NCI-H2107 (cell line): ENCODE results near the gene IQSEC3.

Experiments
- DNase-seq: peaks from one replicate; lab custom pipeline; 2025; lab: John Stamatoyannopoulos, UW

Gene IQSEC3

GRCh38 chr12:78981-79380 is 12.4 kb downstream of the IQSEC3 start:
- DNase-seq, result no peak

DNA sequence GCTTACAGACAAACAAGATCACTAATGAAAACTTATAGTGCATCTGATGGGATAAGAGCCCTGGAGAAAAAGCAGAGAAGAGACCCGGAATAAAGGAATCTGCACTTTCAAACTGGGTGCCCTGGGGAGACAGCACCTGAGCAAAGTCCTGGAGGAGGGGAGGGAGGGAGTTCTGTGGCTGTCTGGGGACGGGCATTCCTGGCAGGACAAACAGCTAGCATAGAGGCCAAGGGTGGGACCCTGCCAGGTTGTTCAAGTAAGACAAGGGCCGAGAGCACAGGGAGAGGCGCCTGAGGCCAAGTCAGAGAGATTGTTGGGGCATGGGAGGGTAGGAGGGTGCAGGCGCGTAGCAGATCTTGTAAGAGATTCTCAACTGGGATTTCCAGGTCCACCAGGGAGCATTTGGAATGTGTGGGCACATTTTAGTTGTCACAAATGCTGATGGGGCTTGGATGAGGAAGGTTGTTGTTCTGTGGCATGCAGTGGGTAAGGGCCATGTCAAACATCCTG is 14.2 kb downstream of the IQSEC3 start:
- DNase-seq, result no peak

DNA sequence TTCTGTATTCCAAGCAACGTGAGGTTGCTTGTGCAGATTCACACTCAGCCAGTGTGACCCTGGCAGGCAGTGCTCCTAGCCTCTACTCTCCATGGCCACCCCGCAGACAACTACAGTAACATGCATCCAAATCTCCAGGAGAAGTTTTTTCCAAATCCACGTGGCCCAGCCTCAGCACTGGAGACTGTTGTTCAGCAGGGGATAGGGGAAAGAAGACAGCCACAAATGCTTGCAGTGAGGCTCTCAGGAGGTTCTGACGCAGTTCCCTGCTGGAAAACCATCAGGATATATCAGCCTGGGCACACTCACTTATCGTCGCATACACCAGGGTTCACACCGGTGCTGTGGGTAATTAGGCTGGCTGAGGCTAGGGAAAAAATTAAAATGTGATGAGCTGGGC is 16.2 kb downstream of the IQSEC3 start:
- DNase-seq, result no peak

DNA sequence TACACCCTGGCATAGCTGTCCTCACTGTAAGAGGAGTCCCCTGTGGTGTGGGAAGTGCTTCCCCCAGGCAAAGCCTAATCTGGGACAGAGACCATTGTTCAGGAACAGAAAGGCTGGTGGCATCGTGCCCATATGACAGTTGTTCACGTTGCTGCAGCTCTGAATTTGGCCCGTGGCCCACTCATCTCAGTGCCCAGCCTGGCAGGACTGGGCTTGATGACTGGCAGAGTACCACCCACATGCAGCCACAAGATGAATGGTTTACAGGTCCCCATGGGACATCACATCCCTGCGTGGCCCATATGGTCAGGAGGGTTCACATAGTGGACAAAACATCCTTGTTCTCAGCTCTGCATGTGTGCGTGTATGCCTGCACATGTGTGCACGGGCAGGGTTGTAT is 17.5 kb downstream of the IQSEC3 start:
- DNase-seq, result peak; percentile 64

GRCh38 chr12:85191-85666 is 18.7 kb downstream of the IQSEC3 start:
- no peak for DNase-seq

- no peak for DNase-seq
These were observed 20.7 kb downstream of the IQSEC3 start for GRCh38 chr12:87315-87714.

DNA sequence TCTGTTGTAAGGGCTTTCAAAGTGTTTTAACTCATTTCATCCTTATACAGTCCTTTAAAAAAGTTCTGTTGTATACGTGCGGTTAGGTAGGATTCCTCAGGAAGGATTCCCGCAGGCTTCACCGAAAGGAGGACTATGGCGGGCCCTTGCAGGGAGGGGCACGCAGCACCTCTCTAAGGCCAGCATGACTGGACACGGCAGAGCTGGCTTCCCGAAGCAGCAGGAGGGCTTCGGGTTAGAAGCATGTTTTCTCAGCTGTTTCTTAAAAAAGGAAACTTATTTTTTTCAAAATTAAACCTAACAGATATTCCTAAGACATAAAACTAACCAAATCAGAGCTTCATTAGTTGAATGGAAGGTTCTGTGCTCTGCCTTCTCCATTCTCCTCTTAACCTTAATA is 21.3 kb downstream of the IQSEC3 start:
- no peak for DNase-seq

DNA sequence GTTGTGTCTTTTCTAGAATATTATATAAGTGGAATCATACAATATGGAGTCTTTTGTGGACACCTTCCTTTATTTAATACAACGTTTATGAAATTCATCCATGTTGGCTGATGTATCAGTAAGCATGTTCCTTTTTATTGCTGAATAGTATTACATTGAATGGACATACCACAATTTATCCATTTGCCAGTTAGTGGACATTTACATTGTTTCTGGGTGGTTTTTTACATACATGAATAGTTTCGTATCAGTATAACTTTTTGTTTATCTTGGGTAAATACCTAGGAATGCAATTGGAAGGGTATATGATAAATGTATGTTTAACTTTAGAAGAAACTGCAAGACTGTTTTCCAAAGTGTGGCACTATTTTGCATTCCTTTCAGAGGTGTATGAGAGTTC is 23.1 kb downstream of the IQSEC3 start:
- no peak for DNase-seq

- DNase-seq, result no peak
These were observed 24.6 kb downstream of the IQSEC3 start for GRCh38 chr12:91213-91612.

GRCh38 chr12:93266-94005 is 26.9 kb downstream of the IQSEC3 start:
- DNase-seq, result no peak

- no peak for DNase-seq
These were observed 30.0 kb downstream of the IQSEC3 start for GRCh38 chr12:96543-96942.

DNA sequence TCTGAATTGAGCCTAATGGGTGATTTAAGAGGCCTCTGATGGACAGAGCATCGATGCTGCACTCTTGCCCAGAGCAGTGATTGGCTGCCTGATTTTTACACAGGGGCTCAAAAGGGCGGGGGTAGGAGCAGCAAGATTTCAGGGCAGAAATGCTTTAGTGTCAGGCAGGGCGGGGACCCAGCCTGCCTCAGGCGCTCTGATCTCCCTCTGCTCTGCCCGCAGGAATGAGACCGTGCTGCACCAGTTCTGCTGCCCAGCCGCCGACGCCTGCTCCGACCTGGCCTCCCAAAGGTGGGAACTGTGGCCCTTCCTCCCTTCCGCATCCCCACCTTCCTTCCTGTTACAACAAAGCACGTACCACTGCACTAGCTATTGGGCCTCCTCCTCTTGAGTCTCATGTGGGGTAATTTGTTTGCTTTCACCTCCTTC is 32.4 kb downstream of the IQSEC3 start:
- DNase-seq, result no peak

GRCh38 chr12:99605-100004 is 33.0 kb downstream of the IQSEC3 start:
- DNase-seq, result peak; percentile 53

- DNase-seq, result no peak
These were observed 35.7 kb downstream of the IQSEC3 start for GRCh38 chr12:101969-102878.

GRCh38 chr12:102879-103168 is 36.3 kb downstream of the IQSEC3 start:
- DNase-seq, result no peak

DNA sequence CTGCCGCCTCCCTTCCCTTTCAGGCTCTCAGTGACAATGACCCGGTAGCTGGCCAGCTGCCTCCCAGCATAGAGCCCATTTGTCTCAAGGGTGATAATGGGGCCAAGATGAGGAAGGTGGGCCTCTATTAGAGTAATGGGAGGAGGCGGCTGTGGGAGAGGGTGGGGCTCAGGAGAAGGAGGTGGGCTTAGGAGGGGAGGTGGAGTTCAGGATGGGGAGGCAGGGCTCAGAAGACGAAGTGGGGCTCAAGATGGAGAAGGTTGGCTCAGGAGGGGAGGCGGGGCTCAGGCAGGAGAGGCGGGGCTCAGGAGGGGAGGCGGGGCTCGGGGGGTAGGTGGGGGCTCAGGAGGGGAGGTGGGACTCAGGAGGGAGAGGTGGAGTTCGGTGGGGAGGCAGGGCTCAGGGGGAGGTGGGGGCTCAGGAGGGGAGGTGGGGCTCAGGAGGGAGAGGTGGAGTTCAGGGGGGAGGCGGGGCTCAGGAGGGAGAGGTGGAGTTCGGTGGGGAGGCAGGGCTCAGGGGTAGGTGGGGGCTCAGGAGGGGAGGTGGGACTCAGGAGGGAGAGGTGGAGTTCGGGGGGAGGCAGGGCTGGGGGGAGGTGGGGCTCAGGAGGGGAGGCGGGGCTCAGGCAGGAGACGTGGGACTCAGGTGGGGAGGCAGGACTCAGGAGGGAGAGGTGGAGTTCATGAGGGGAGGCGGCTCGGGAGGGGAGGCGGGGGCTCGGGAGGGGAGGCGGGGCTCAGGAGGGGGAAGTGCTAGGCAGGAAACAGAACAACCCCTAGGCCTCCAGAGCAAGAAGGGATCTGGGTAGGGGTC is 36.8 kb downstream of the IQSEC3 start:
- DNase-seq, result peak; percentile 95

DNA sequence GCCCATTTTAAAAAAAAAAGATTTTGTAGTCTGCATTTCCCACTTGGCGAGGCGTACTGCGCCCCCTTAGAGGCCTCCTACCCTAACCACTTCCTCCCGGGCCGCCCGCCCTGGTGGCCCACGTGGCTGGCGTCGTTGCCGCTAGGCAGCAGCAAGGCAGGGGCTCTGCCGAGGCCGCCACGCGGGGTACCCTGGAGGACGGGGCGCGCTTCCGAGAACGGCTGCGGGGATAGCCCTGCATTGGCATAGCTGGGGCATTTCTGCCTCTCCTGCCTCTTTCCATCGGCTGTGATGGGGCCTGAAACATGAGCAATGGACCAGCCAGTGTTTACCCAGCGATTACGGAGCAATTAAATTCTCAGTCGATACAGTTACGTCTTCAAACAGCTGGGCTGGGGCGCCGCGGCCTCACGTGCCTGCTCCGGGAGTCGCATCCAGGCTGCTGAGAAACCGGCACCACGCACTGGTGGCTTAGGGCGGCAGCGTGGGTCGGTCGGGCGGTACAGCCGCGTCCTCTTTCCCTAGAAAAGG is 38.0 kb downstream of the IQSEC3 start:
- DNase-seq, result peak; percentile 88

DNA sequence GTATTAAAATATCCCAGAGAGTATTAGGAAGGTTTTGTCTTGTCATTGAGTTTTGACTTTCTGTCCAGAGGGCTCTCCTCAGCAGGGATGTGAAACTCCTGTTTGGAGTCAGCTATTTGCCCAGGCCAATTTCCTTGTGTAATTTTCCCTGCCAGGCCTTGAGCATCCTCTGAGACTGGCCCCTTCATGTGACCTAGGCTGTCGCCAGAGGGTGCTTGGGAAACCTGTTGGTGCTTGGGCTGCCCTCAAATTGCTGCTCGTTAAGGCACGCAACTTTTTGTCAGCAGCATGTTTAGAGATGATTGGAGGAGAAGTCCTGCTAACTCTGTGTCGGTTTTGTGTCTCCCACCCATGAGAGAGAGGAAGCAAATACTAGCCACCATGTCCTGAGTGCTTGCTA is 39.1 kb downstream of the IQSEC3 start:
- no peak for DNase-seq

- peak; percentile 76 for DNase-seq
These were observed 39.6 kb downstream of the IQSEC3 start for GRCh38 chr12:106118-106591.

GRCh38 chr12:108594-108993 is 42.0 kb downstream of the IQSEC3 start:
- peak; percentile 65 for DNase-seq

DNA sequence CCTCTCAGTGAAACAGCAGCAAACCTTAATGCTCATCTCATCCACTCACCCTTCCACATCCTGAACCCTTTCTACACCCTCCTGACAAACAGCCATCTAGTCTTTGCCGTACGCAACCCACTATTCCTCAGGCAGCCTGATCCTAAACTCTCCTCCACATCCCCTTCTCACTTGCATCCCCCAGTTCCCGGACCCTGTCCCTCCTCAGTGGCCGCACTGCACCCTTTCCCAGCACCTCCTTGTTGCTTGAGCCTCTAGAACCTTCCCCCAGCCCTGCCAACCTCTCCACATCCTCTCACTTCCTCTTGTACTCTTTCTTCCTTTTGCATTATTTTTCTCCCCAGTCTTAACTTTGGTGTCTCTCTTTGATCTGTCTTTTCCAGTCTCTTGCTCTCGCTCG is 42.9 kb downstream of the IQSEC3 start:
- no peak for DNase-seq

DNA sequence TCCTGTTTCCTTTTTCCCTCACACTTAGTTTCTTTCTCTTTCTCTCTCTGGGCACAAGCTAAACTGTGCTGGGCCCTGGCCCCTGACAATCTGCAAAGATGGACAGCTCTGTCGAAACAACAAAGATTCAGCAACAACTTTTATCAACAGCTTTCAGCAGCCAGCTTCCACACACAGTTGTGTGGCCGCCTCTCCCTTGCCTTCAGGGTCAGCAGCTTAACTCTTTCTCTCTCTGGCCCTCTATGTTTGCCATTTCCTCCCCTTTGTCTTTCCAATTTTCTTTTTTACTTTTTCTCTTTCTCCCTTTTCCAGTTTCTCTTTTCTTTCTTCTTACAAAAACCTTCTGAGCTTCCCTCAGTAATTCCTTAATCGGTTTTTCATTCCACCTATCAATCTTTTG is 43.3 kb downstream of the IQSEC3 start:
- DNase-seq, result no peak
